Neural progenitor cell (in vitro differentiated cells): ENCODE data around the gene TTLL8. TPM values are rescaled to one million over a fixed set of nuclear protein-coding genes. Genes with fewer than 3 reads are reported as not detected.
"Not testable (repeated sequence)": the region's sequence is repeated elsewhere in the genome, so short reads cannot be mapped to it uniquely, and the experiment has no call there.

Experiments
- DNase-seq: peaks from one replicate; pipeline ENCODE4 v3.0.0-alpha.2; 2016; ENCODE audit warnings: low spot score
- H2AFZ ChIP-seq: fragments of 200-600 bp; sonication (generic); replicated peaks from 2 replicates; pipeline ENCODE4 v1.6.1; 2016; ENCODE audit warnings: antibody characterized with exemption
- H3F3A ChIP-seq: fragments of 200-600 bp; sonication (generic); 2 replicates; pipeline ENCODE4 v1.6.1; 2016; ENCODE audit warnings: antibody characterized with exemption, low read depth
- H3K27ac ChIP-seq: fragments of 200-600 bp; sonication (generic); 2 replicates; pipeline ENCODE4 v1.5.1; 2016; ENCODE audit warnings: mild to moderate bottlenecking
- H3K27me3 ChIP-seq: fragments of 200-600 bp; sonication (generic); 2 replicates; pipeline ENCODE4 v1.6.1; 2016; ENCODE audit warnings: mild to moderate bottlenecking, moderate library complexity
- H3K36me3 ChIP-seq: fragments of 200-600 bp; sonication (generic); 2 replicates; pipeline ENCODE4 v1.5.1; 2016
- H3K4me1 ChIP-seq: fragments of 200-600 bp; sonication (generic); 2 replicates; pipeline ENCODE4 v1.6.1; 2016; ENCODE audit warnings: mixed run types
- H3K4me2 ChIP-seq: fragments of 200-600 bp; sonication (generic); 2 replicates; pipeline ENCODE4 v1.6.1; 2016
- H3K4me3 ChIP-seq: fragments of 200-600 bp; sonication (generic); 2 replicates; pipeline ENCODE4 v1.5.1; 2016
- H3K79me2 ChIP-seq: fragments of 200-600 bp; sonication (generic); 2 replicates; pipeline ENCODE4 v1.6.1; 2016; ENCODE audit warnings: low read depth
- H3K9ac ChIP-seq: fragments of 200-600 bp; sonication (generic); 2 replicates; pipeline ENCODE4 v1.6.1; 2016
- H3K9me3 ChIP-seq: fragments of 200-600 bp; sonication (generic); 2 replicates; pipeline ENCODE4 v1.5.1; 2016; ENCODE audit warnings: low read depth
- H4K20me1 ChIP-seq: fragments of 200-600 bp; sonication (generic); 2 replicates; pipeline ENCODE4 v1.6.1; 2016; ENCODE audit warnings: low read depth
- H3K27ac Mint-ChIP-seq: 3 replicates; pipeline ENCODE4 v1.8.0; 2021; ENCODE audit warnings: mixed read lengths
- H3K27me3 Mint-ChIP-seq: 2 replicates; pipeline ENCODE4 v1.8.0; 2022; ENCODE audit warnings: low read depth, mild to moderate bottlenecking, inconsistent platforms, moderate library complexity, mixed read lengths; ENCODE audit not compliant: insufficient read depth
- H3K36me3 Mint-ChIP-seq: 3 replicates; pipeline ENCODE4 v1.8.0; 2021; ENCODE audit warnings: mixed read lengths
- H3K4me1 Mint-ChIP-seq: 3 replicates; pipeline ENCODE4 v1.8.0; 2021; ENCODE audit warnings: mixed read lengths
- H3K4me3 Mint-ChIP-seq: 3 replicates; pipeline ENCODE4 v1.8.0; 2021; ENCODE audit warnings: mild to moderate bottlenecking, moderate library complexity, mixed read lengths
- H3K9me3 Mint-ChIP-seq: 3 replicates; pipeline ENCODE4 v1.8.0; 2020; ENCODE audit warnings: mixed read lengths
- EZH2 ChIP-seq: fragments of 200-600 bp; sonication (generic); IDR thresholded peaks from 2 replicates; pipeline ENCODE4 v1.6.1; 2017; ENCODE audit warnings: antibody characterized with exemption, mild to moderate bottlenecking, moderate library complexity
- EZH2phosphoT487 ChIP-seq: fragments of 200-600 bp; sonication (generic); IDR thresholded peaks from 2 replicates; pipeline ENCODE4 v1.6.1; 2017; ENCODE audit warnings: antibody characterized with exemption
- total RNA-seq: library from RNA; depleted of rRNA; stranded (reverse); fragments of >200 nt; gene quantifications from 2 replicates; pipeline ENCODE4 v1.2.3, GENCODE V29; 2015; ENCODE audit warnings: low replicate concordance
- TF ChIP-seq, protein P1 (sequence below): fragments of 200-600 bp; sonication (generic); IDR thresholded peaks from 2 replicates; pipeline ENCODE4 v1.5.1; 2017; ENCODE audit warnings: antibody characterized with exemption, mild to moderate bottlenecking

TTLL8 gene
- total RNA-seq, 1 donor from 2014 or later = not detected

DNA sequence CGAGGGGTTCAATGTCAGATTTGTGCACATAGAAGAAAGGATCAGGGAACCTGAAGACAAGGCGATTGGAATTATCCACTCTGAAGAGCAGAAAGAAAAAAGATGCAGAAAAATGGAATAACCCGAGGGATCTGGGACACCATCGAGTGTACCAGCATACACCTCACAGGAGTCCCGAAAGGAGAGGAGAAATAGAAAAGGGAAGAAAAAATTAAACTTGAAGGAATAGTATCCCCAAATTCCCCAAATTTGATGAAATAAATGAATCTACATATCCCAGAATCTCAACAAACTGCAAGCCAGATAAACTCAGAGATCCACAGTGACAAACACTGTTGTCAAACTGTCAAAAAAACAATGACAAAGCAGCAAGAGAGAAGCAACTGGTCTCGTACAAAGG, 66.9 kb downstream of the TTLL8 start:
- Mint-ChIP-seq H3K27ac (no peak overlapping the region), H3K9me3 (peaks cover 42% of the 10 kb centered on the region), H3K36me3 (no peaks in the 10 kb centered on the region), H3K27me3 (peaks cover 18% of the 10 kb centered on the region), H3K4me3 (no peak overlapping the region), H3K4me1 (no peaks in the 10 kb centered on the region)
- H3F3A ChIP-seq = no peaks in the 10 kb centered on the region
- H3K27me3 ChIP-seq = peaks cover 26% of the 10 kb centered on the region
- no peaks in the 10 kb centered on the region for H3K79me2 ChIP-seq
- no peak overlapping the region for H3K4me3 ChIP-seq
- H3K27ac ChIP-seq = no peak overlapping the region
- no peak overlapping the region for H3K4me2 ChIP-seq
- DNase-seq = no peak
- H3K9ac ChIP-seq = no peak overlapping the region
- no peaks in the 10 kb centered on the region for H3K9me3 ChIP-seq
- H4K20me1 ChIP-seq = no peaks in the 10 kb centered on the region
- H2AFZ ChIP-seq = no peak overlapping the region
- no peaks in the 10 kb centered on the region for H3K4me1 ChIP-seq
- H3K36me3 ChIP-seq = no peaks in the 10 kb centered on the region
- no peak for TF ChIP-seq EZH2phosphoT487
- no peak for TF ChIP-seq EZH2
- TF ChIP-seq, protein P1, sequence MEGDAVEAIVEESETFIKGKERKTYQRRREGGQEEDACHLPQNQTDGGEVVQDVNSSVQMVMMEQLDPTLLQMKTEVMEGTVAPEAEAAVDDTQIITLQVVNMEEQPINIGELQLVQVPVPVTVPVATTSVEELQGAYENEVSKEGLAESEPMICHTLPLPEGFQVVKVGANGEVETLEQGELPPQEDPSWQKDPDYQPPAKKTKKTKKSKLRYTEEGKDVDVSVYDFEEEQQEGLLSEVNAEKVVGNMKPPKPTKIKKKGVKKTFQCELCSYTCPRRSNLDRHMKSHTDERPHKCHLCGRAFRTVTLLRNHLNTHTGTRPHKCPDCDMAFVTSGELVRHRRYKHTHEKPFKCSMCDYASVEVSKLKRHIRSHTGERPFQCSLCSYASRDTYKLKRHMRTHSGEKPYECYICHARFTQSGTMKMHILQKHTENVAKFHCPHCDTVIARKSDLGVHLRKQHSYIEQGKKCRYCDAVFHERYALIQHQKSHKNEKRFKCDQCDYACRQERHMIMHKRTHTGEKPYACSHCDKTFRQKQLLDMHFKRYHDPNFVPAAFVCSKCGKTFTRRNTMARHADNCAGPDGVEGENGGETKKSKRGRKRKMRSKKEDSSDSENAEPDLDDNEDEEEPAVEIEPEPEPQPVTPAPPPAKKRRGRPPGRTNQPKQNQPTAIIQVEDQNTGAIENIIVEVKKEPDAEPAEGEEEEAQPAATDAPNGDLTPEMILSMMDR = no peak

- not testable (repeated sequence) for H2AFZ ChIP-seq, H3K4me3 ChIP-seq, H3K4me1 ChIP-seq, H3K4me1 Mint-ChIP-seq, H3K4me2 ChIP-seq, H4K20me1 ChIP-seq, H3K27ac Mint-ChIP-seq, H3K79me2 ChIP-seq, H3K36me3 ChIP-seq, H3K27ac ChIP-seq, H3K9ac ChIP-seq, H3K4me3 Mint-ChIP-seq, H3K36me3 Mint-ChIP-seq, DNase-seq, H3F3A ChIP-seq, H3K9me3 ChIP-seq
- H3K27me3 Mint-ChIP-seq = peaks cover 25% of the 10 kb centered on the region
- peaks cover 40% of the 10 kb centered on the region for H3K27me3 ChIP-seq
- H3K9me3 Mint-ChIP-seq = peaks cover 55% of the 10 kb centered on the region
Observed at GRCh38 chr22:49989826-49990225, 68.3 kb downstream of the TTLL8 start.

DNA sequence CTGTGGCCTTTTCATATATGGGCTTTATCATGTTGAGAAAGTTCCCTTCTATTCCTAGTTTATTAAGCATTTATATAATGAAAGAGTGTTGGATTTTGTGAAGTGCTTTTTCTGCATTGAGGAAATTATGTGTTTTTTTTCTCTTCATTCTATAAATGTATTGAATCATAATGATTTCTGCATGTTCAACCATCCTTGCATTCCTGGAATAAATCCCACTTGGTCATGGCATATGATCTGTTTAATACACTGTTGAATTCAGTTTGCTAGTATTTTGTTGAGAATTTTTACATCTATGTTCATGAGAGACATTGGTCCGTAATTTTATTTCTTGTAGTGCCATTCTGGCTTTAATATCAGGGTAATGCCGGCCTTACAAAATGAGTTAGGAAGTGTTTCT, 71.8 kb downstream of the TTLL8 start:
- Histone ChIP-seq H3K4me3 (no peak overlapping the region), H3K4me1 (no peaks in the 10 kb centered on the region), H3K9me3 (no peaks in the 10 kb centered on the region), H3K4me2 (no peak overlapping the region), H3K9ac (no peak overlapping the region), H2AFZ (no peak overlapping the region), H3F3A (peaks cover 4% of the 10 kb centered on the region), H3K27me3 (peaks cover 58% of the 10 kb centered on the region), H4K20me1 (no peaks in the 10 kb centered on the region), H3K79me2 (no peaks in the 10 kb centered on the region), H3K36me3 (no peaks in the 10 kb centered on the region), H3K27ac (no peak overlapping the region)
- no peak for DNase-seq
- Mint-ChIP-seq H3K36me3 (peaks cover 4% of the 10 kb centered on the region), H3K27ac (no peak overlapping the region), H3K4me1 (peaks cover 5% of the 10 kb centered on the region), H3K27me3 (peaks cover 35% of the 10 kb centered on the region), H3K9me3 (peaks cover 53% of the 10 kb centered on the region), H3K4me3 (no peak overlapping the region)
- TF ChIP-seq, protein P1 = no peak
- TF ChIP-seq EZH2 (no peak), EZH2phosphoT487 (no peak)

- Histone ChIP-seq H3K4me2 (peak overlapping the region; percentile 63), H3K9me3 (no peaks in the 10 kb centered on the region), H3F3A (peaks cover 4% of the 10 kb centered on the region), H3K36me3 (no peaks in the 10 kb centered on the region), H3K4me1 (no peaks in the 10 kb centered on the region), H4K20me1 (no peaks in the 10 kb centered on the region), H3K4me3 (peak overlapping the region; percentile 28), H2AFZ (no peak overlapping the region), H3K9ac (no peak overlapping the region), H3K79me2 (no peaks in the 10 kb centered on the region), H3K27ac (no peak overlapping the region), H3K27me3 (peaks cover 65% of the 10 kb centered on the region)
- DNase-seq = peak; percentile 65
- H3K9me3 Mint-ChIP-seq = peaks cover 41% of the 10 kb centered on the region
- H3K4me3 Mint-ChIP-seq = no peak overlapping the region
- H3K27ac Mint-ChIP-seq = no peak overlapping the region
- peaks cover 5% of the 10 kb centered on the region for H3K4me1 Mint-ChIP-seq
- H3K36me3 Mint-ChIP-seq = peaks cover 7% of the 10 kb centered on the region
- TF ChIP-seq EZH2 (peak; percentile 85), EZH2phosphoT487 (peak; percentile 67)
- TF ChIP-seq, protein P1 = peak; percentile 66
- H3K27me3 Mint-ChIP-seq = peaks cover 33% of the 10 kb centered on the region
Observed at GRCh38 chr22:49983148-49984042, 74.7 kb downstream of the TTLL8 start.

DNA sequence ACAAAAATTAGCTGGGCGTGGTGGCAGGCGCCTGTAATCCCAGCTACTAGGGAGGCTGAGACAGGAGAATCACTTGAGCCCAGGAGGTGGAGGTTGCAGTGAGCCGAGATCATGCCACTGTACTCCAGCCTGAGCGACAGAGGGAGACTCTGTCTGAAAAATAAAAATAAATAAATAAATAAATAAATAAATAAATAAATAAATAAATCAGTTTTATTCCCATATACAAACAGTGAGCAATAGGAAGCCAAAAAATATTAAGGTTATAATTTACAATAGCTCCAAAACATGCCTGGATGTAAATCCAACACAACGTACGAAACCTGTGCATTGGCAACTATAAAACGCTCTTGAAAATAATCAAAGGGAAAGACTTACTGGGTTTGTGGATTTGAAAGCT, 76.3 kb downstream of the TTLL8 start:
- peaks cover 58% of the 10 kb centered on the region for H3K27me3 ChIP-seq
- not testable (repeated sequence) for H2AFZ ChIP-seq, H3K4me1 Mint-ChIP-seq, H3K4me3 ChIP-seq, H3K9ac ChIP-seq, H3K4me3 Mint-ChIP-seq, H4K20me1 ChIP-seq, DNase-seq, H3K4me1 ChIP-seq, H3K36me3 ChIP-seq, H3K79me2 ChIP-seq, H3F3A ChIP-seq, H3K4me2 ChIP-seq, H3K27ac Mint-ChIP-seq, H3K36me3 Mint-ChIP-seq, H3K27ac ChIP-seq, H3K9me3 ChIP-seq
- peaks cover 35% of the 10 kb centered on the region for H3K9me3 Mint-ChIP-seq
- H3K27me3 Mint-ChIP-seq = peaks cover 27% of the 10 kb centered on the region
